ENCODE measurements around the gene UFD1. TPM values are rescaled to one million over a fixed set of nuclear protein-coding genes. Genes with fewer than 3 reads are reported as not detected.

Gene UFD1
- total RNA-seq, 4 donors from 2014 or later = 22.7 to 56.2 (median 38.2) TPM

- WGBS, 2 donors (ENCODE audit: low coverage in 1 of 2) = 77 to 88% methylated on average over 4 to 5 of the region's 6 CpGs
- H3K4me1 ChIP-seq = peaks cover 0 to 9% (median 0%) of the 10 kb centered on the region in 3 donors
- ATAC-seq = no peak
- peaks cover 9% of the 10 kb centered on the region for H3K27me3 ChIP-seq
- TF ChIP-seq EP300 (IDR thresholded peaks at IDR 0.05) = no peak
- TF ChIP-seq, protein P1, sequence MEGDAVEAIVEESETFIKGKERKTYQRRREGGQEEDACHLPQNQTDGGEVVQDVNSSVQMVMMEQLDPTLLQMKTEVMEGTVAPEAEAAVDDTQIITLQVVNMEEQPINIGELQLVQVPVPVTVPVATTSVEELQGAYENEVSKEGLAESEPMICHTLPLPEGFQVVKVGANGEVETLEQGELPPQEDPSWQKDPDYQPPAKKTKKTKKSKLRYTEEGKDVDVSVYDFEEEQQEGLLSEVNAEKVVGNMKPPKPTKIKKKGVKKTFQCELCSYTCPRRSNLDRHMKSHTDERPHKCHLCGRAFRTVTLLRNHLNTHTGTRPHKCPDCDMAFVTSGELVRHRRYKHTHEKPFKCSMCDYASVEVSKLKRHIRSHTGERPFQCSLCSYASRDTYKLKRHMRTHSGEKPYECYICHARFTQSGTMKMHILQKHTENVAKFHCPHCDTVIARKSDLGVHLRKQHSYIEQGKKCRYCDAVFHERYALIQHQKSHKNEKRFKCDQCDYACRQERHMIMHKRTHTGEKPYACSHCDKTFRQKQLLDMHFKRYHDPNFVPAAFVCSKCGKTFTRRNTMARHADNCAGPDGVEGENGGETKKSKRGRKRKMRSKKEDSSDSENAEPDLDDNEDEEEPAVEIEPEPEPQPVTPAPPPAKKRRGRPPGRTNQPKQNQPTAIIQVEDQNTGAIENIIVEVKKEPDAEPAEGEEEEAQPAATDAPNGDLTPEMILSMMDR (IDR thresholded peaks at IDR 0.05) = no peak
- TF ChIP-seq POLR2A (IDR thresholded peaks at IDR 0.05) = no peak
- no peak for TF ChIP-seq POLR2AphosphoS5 (IDR thresholded peaks at IDR 0.05)
- H3K4me3 ChIP-seq = no peak overlapping the region
- H3K9me3 ChIP-seq = no peaks in the 10 kb centered on the region
- no peaks in the 10 kb centered on the region for H3K36me3 ChIP-seq
- no peak overlapping the region for H3K27ac ChIP-seq
Observed at GRCh38 chr22:19492504-19493174, 13.6 kb upstream of the UFD1 start.

DNA sequence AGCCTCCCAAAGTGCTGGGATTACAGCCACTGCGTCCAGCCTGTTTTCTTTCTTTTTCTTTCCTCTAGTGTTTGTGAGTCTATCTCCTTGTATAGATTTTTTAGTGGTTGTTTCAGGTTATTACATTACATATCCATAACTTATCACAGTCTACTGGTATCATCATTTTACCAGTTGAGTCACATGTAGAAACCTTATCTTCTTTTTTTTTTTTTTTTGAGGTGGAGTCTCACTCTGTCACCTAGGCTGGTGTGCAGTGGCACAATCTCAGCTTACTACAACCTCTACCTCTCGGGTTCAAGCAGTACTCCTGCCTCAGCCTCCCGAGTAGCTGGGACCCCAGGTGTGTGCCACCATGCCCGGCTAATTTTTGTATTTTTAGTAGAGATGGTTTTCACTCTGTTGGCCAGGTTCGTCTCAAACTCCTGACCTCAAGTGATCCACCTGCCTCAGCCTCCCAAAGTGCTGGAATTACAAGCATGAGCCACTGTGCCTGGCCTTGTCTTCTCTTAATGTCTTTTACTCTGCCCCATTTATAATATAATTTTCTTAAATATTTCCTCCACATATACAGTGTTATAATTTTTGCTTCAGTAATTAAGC is 11.7 kb upstream of the UFD1 start:
- 80 to 92% methylated on average over 2 to 5 of the region's 5 CpGs for WGBS, 2 donors (ENCODE audit: low coverage in 1 of 2)
- no peaks in the 10 kb centered on the region for H3K36me3 ChIP-seq
- H3K4me1 ChIP-seq = peaks cover 0 to 9% (median 0%) of the 10 kb centered on the region in 3 donors
- ATAC-seq = no peak
- H3K27me3 ChIP-seq = peaks cover 9% of the 10 kb centered on the region
- H3K4me3 ChIP-seq = no peak overlapping the region
- no peak for TF ChIP-seq EP300 (IDR thresholded peaks at IDR 0.05)
- TF ChIP-seq, protein P1 (IDR thresholded peaks at IDR 0.05) = no peak
- no peak for TF ChIP-seq POLR2AphosphoS5 (IDR thresholded peaks at IDR 0.05)
- TF ChIP-seq POLR2A (IDR thresholded peaks at IDR 0.05) = no peak
- H3K27ac ChIP-seq = no peak overlapping the region
- no peaks in the 10 kb centered on the region for H3K9me3 ChIP-seq

- Histone ChIP-seq H3K36me3 (no peaks in the 10 kb centered on the region), H3K27me3 (peaks cover 8% of the 10 kb centered on the region), H3K9me3 (no peaks in the 10 kb centered on the region), H3K4me3 (no peak overlapping the region), H3K27ac (no peak overlapping the region), H3K4me1 (peaks cover 0 to 9% (median 0%) of the 10 kb centered on the region in 3 donors)
- WGBS, 2 donors (ENCODE audit: low coverage in 1 of 2) = 70 to 80% methylated on average over 5 to 7 of the region's 7 CpGs
- no peak for TF ChIP-seq EP300 (IDR thresholded peaks at IDR 0.05)
- no peak for TF ChIP-seq POLR2A (IDR thresholded peaks at IDR 0.05)
- TF ChIP-seq POLR2AphosphoS5 (IDR thresholded peaks at IDR 0.05) = no peak
- TF ChIP-seq, protein P1 (IDR thresholded peaks at IDR 0.05) = no peak
- no peak for ATAC-seq
Observed at GRCh38 chr22:19488884-19489843, 10.2 kb upstream of the UFD1 start.

DNA sequence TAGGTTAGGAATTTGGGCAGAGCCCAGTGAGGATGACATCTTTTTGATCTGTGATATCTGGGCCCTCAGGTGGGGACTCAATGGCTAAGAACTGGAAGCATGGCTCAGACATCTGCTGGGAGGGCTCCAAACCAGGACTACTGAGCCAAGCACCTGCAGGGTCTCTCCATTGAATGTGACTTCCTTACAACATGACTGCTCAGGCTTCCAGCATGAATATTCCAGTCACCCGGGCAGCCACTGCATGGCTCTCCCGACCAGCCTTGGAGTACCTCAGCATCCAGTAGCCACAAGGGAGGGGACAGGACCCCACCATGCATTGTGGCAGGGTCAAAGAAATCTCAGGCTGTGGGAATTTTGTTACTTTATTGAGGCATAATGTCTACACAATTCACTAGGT is 9.3 kb upstream of the UFD1 start:
- Histone ChIP-seq H3K36me3 (no peaks in the 10 kb centered on the region), H3K4me3 (no peak overlapping the region), H3K27me3 (no peaks in the 10 kb centered on the region), H3K9me3 (no peaks in the 10 kb centered on the region), H3K4me1 (peaks cover 0 to 9% (median 0%) of the 10 kb centered on the region in 3 donors), H3K27ac (no peak overlapping the region)
- no peak for TF ChIP-seq POLR2AphosphoS5 (IDR thresholded peaks at IDR 0.05)
- TF ChIP-seq EP300 (IDR thresholded peaks at IDR 0.05) = no peak
- TF ChIP-seq, protein P1 (IDR thresholded peaks at IDR 0.05) = no peak
- TF ChIP-seq POLR2A (IDR thresholded peaks at IDR 0.05) = no peak
- no peak for ATAC-seq
- no CpG with 5 or more reads among the region's 2 CpGs for WGBS, 2 donors (ENCODE audit: low coverage in 1 of 2)
